ENCODE data around the gene LYAR.

DNA sequence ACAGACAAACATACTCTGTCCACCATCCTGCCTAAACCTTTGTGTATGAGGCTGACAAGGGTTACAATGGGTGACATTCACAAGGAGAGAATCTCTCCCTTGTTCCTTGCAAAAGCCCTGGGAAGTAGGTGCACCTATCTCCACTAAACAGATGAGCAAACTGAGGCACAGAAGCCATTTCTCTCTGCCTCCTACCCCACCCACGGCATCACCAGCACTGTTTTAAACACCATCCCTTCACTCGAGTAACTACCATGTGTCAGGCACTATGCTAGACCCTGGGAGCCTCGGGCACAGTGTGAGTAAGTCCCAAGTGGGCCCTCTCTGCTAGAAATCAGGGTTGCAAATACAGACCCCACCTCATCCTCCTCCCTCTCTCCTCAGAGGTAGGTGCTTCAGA, 899 bp downstream of the LYAR start:
- TF ChIP-seq POLR2AphosphoS5 (IDR thresholded peaks at IDR 0.05) (no peak), CTCF (IDR thresholded peaks at IDR 0.05) (no peak), POLR2A (IDR thresholded peaks at IDR 0.05) (no peak), EP300 (IDR thresholded peaks at IDR 0.05) (no peak)
